OCI-LY3 (cell line): ENCODE data around the gene SHD.

Experiments used
- CTCF ChIP-seq: fragments of 200-600, 300-600 bp; sonication (generic); IDR thresholded peaks from 2 replicates; pipeline ENCODE4 v1.5.1; 2014; ENCODE audit warnings: antibody characterized with exemption, low read length, low read depth
- EZH2phosphoT487 ChIP-seq: fragments of 200-600 bp; shearing (Covaris generic); IDR thresholded peaks from 2 replicates; pipeline ENCODE4 v1.6.1; 2018; ENCODE audit warnings: antibody characterized with exemption, mixed run types, low read depth

- no peak for TF ChIP-seq CTCF
- no peak for TF ChIP-seq EZH2phosphoT487
These were observed 46.3 kb upstream of the SHD start for GRCh38 chr19:4232614-4233281.
